CD1c-positive myeloid dendritic cell (primary cell): ENCODE data around the gene GRIA4.
"Not testable (repeated sequence)": the region's sequence is repeated elsewhere in the genome, so short reads cannot be mapped to it uniquely, and the experiment has no call there.

Experiments used
- DNase-seq: peaks from one replicate; pipeline ENCODE4 v3.0.0-alpha.2; 2016; ENCODE audit errors: extremely low spot score

GRIA4 gene

DNA sequence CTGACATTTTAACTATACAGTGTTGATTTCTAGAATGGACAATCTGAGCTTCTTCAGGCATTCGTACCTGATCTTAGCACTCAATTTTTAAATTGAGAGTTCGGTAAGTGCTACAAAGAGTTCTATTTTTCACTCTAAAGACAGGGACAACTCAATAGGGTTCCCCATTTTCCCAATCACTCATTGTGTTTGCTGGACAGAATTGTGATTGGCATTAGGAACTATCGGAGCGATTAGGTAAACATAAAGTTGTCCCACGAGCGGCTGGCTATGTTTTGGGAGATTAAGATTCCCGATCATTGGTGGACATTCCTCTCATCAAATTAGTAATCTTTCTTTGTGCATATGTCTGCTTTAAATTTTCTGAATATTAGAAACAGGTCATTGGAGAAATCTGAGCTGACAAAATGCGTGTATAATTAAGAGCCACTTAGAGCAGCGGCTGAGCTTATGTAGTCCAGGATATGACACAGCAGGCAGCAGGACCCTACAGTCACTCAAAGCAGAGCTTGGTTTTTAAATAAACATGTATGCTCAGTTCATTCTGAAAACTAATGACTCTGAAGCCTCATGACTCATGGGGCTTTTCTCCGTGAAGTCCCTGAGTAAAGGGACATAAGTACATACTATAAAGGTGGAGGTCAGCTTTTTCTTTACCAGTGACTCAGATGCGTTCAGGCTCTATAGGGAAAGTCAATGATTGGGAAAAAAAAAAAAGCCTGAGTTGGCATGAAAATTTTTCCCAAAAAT lies 109.4 kb downstream of the GRIA4 start:
- no peak for DNase-seq

GRCh38 chr11:105720096-105720495 lies 110.2 kb downstream of the GRIA4 start:
- DNase-seq = no peak

DNA sequence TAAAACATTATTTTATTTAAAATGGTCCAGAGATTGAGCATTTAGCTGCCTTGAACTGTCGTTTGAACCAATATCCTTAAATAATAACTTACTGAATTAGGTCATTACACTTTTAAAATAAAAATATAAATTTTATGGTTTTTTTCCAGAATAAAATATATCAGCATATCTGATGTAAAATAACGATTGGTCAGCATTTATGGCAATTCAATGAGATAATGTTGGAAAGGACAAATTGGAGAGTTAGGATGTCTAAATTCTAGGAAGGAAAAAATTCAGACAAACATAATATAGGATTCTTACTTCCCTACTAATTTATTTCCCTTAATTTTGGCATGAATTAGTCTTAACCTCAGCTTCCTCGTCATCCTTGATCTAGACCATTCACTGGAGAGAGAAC lies 113.4 kb downstream of the GRIA4 start:
- DNase-seq = no peak

DNA sequence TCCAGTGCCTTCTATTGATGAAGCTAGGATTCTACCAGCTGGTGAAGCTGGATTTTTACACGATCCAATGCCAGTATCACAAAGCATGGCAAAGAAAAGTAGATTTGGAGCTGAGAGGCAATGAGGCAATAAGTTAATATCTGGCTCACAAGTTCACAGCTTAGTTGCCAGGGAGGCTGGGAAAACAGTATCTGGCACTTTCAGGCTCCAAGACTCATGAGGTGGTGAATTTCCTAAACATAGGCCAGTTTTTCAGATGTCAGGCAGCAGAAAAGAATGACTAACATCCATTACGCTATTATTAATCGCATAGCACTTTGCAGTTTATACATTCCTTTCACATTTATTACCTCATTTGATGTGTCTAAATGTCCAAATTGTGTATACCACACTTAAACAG lies 122.7 kb downstream of the GRIA4 start:
- no peak for DNase-seq

- DNase-seq = no peak
Observed at GRCh38 chr11:105734426-105734825, 124.6 kb downstream of the GRIA4 start.

DNA sequence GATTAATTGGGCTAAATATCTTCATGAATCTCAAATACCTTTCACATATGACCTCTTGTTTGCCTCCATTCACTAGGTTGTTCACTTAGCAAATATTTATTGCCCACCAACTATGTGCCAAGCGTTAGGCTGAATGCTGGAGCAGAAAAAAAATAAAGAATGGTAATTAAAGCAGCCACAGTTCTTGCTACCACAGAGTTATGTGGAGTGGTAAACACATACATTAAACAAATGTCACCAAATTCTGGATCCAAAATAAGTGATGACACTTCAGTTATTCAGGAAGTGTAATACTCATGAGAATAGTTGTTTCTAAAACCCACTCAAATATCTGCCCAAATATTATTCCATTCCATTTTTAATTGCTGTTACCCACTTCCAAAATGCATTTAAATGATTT lies 128.4 kb downstream of the GRIA4 start:
- no peak for DNase-seq

DNA sequence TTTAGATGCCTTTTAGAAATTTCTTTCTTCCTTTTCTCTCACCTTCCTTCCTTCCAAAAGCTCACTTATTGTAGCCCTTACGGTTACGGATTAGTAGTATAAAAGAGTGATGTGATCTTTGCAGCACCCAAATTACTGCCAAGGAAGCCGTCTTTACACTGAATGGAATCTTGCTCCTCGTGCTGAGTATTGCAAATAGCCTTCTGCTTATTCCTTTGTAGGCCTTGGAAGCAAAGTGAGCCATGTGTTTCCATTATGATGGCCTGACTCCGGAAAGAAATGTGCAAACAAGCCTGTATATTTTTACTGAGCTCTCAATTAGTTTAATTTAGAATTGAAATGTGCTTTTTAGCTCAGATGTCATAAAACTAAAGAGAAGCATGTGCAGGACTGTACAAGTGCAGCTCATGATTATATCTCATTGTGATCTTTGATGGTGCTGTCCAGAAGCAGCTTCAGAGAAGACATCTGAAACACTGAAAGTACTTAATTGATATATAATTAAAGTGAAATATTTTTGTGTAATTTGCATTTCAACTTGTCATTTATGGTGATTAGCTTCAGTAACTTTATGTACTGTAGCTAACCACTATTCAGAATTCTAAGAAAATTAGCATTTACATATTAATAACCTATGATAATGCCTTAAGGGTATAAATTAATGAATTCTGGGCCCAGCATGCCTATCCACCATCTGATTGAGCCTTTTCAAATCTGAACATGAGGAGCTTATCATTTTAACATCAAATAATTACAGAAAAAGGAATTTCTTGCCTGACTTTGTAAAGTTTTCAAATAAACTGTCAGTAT lies 129.3 kb downstream of the GRIA4 start:
- DNase-seq = no peak

GRCh38 chr11:105740164-105740903 lies 130.5 kb downstream of the GRIA4 start:
- DNase-seq = no peak

DNA sequence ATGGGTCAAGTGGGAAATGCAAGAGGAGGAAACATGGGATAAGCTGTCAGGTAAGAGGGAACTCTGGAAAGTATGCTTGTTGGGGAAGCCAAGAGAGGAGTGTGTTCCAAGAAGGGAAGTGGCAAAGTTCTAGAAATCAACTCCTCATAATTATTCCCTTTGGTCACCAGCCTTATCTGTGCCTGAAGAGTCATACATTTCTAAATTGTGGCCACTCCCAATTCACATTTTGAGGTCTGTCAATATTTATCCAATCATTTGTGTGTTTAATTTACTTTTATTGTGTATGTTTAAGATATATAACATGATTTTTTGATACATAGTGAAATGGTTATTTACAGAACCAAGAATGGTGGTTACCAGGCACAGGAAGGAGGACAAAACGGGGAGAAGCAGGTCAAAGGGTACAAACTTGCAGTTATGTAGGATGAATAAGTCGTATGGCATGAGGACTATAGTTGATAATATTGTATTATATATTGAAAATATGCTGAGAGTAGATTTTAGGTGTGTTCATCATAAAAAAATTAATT lies 131.7 kb downstream of the GRIA4 start:
- DNase-seq = no peak

GRCh38 chr11:105754260-105754659 lies 144.4 kb downstream of the GRIA4 start:
- no peak for DNase-seq

- no peak for DNase-seq
Observed at GRCh38 chr11:105754716-105755115, 144.8 kb downstream of the GRIA4 start.

DNA sequence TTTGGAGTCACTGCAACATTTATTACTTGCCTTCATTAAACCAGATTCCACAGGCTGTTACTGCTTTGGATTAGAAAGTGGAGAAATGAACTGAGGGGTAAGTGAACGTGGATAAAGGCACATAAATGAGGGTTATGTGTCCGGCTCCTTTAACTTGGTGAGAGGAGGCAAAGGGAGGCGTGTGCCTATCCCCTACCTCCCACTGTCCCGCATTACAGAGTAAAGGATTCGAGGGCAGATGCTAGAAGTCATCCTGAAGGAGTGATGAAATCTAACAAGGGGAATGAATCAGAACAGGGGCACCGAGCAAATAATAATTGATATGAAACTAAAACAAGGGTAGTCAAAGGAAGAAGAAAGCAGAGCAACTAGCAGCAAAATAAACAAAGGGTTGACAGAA lies 147.2 kb downstream of the GRIA4 start:
- no peak for DNase-seq

DNA sequence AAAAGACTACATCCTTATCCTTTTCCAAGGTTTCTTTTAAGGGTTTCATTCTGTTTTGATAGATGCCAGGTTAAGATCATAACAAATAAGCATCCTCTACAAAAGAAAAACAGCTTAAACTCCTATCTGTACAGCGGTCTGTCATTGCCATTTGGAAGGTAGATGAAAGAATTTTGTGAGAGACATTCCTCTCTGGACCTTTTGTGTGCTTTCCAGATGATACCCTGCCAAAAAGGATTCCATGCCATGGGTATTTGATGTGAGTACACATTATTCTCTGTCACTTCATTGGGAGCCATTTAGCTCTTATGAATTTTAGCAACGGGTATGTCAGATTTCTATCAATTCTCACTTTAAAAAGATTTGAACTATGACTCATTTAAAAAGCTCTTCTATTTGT lies 153.7 kb downstream of the GRIA4 start:
- no peak for DNase-seq

DNA sequence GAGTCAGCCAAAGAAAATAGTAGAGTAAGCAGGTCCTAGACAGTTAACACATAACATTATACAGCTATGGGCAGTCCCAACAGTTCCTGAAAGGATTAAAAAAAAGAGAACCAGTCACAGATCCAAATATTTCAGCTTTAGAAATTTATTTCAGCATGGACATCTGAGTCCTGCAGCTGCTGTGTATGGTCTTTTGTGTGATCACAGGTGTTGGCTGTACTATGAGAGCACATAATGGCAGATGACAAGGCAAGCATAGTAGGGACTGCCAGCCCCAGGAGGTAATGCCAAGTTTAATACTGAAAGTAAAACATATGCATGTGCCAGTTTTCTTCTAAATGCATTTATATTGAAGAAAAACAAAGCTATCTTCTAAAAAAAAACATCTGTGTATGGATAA lies 158.1 kb downstream of the GRIA4 start:
- DNase-seq = no peak

- DNase-seq = no peak
Observed at GRCh38 chr11:105769627-105770026, 159.8 kb downstream of the GRIA4 start.

DNA sequence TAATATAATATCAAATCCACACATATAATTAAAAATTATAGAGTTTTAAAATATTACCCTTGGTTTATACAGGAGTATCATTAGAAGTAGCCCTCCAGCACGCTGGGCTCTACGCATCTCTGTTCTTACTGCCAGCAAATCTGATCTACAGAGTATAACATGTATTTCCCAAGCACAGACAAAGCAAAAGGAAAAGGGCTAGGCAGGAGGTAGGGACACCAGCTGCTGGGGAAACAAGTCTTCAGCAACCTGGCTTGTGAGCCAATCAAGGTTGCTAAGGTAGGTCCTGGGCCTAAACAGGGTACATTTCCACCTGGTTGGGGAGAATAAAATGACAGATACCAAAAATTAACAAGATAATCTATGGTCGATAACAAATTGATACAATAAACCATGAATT lies 163.6 kb downstream of the GRIA4 start:
- DNase-seq = not testable (repeated sequence)

DNA sequence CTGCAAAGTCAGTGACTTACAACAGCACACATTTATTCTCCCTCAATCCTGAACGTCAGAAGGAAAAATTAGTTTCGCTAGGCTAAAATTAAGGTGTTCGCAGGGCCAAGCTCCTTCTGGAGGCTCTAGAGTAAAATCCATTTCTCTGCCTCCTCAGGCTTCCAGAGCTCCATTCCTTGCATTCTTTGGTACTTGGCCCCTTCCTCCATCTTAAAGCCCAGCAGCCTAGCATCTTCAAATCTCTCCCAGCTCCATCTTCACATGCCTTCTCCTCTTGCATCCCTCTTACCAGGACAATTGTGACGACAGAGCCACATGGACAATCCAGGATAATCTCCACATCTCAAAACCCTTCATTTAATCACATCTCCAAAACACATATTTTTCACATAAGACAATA lies 165.0 kb downstream of the GRIA4 start:
- DNase-seq = no peak

DNA sequence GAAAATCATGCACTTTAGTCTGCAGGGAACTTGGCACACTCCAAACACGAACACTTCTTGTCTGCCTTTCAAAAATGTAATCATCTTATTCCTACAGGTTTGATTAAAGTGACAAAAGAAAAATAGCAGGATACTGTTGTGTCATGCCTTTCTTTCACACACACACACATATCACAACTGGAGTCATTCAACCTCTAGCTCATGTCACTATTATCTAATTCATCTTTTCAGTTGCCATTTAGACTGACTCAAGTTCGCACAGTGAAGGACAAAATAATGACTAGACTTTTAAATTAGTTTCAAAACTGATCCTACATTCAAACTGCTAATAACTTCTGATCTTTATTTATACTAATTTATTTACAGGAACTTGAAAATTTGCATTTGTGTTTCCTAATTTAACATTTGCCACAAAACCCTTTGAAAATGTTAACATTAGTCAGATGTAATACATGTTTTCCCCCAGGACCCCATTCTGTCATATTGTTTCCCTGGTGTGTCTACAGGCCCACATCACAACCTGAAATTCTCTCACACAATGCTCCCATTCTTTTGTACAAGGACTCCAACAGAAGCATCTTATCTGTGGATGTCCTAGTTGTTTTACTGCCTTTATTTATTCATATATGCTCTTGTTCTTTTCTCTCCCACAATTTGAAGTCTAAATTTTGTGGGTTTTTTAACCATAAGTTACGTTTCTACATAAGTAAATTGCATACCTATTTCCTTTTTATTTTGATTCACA lies 171.1 kb downstream of the GRIA4 start:
- no peak for DNase-seq

GRCh38 chr11:105781807-105782206 lies 171.9 kb downstream of the GRIA4 start:
- DNase-seq = no peak

DNA sequence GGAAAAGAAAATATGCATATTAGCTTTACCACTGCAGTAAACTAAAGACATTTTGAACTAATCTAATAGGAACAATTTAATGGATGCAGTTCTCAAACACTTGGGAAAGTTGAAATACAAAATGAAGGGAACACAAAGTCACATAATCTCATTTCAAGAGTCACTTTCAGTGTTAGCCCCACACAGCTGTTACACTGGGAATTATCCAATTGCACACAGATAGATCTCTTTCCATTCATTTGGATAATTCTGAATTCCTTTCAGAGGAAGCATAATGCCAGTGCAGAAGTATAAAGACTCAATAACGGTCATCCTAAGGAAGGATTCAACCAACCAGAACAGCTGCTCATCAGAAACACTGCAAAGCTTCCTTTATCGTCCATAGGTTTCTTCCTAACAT lies 173.3 kb downstream of the GRIA4 start:
- DNase-seq = no peak

- DNase-seq = not testable (repeated sequence)
Observed at GRCh38 chr11:105785850-105786249, 176.0 kb downstream of the GRIA4 start.

DNA sequence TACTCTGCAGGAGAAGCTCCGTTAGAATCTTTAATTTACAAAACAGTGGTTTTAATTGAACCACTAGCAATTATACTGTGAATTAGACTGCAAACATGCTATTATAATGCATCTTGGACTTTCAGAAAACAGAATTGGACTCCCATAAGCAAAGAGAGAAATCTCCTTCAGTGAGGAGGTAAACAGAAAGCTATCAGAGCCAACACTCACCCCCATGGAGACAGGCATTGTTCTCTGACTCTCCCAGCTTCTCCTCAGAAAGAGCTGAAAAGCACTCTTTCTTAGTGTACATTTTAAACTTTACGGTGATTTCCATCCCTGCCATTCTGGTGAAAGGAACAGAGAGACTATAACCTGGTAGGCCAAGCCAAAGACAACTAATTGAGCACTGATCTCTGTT lies 176.9 kb downstream of the GRIA4 start:
- no peak for DNase-seq
